ENCODE measurements around the gene PDE4D.

- no peak for TF ChIP-seq CTCF (IDR thresholded peaks at IDR 0.05)
- no peak for TF ChIP-seq POLR2A (IDR thresholded peaks at IDR 0.05)
Measured at GRCh38 chr5:59037941-59038797, 855.4 kb downstream of the PDE4D start.

All from right lobe of liver (tissue), 4 donors.